GM12878 (cell line): ENCODE measurements around the gene CELSR1.

Experiments used
- BRCA1 ChIP-seq: IDR thresholded peaks from 2 replicates; pipeline ENCODE4 v1.6.1; 2011; ENCODE audit warnings: low read depth, low read length, improper control_type of control experiment
- CTCF ChIP-seq, 3 experiments: IDR thresholded peaks in 2 of 3; conservative IDR thresholded peaks in 1 of 3; 2 replicates each; pipeline ENCODE4 v1.5.1; 2011; ENCODE audit warnings: low read depth in 3 of 3, low read length in 3 of 3, mild to moderate bottlenecking in 3 of 3, control low read depth in 2 of 3, moderate library complexity in 2 of 3, inconsistent platforms in 1 of 3, mixed read lengths in 1 of 3; ENCODE audit not compliant: control insufficient read depth in 2 of 3, insufficient read depth in 1 of 3; ENCODE audit errors: extremely low read depth in 1 of 3
- EZH2 ChIP-seq: IDR thresholded peaks from 2 replicates; pipeline ENCODE4 v1.6.1; 2012; ENCODE audit warnings: low read depth, mild to moderate bottlenecking, control low read depth, inconsistent platforms, low read length, borderline replicate concordance; ENCODE audit not compliant: control insufficient read depth
- GABPA ChIP-seq: IDR thresholded peaks from 2 replicates; pipeline ENCODE4 v1.6.1; 2014; ENCODE audit warnings: antibody characterized with exemption, low read depth, mild to moderate bottlenecking, inconsistent platforms
- POLR2A ChIP-seq: IDR thresholded peaks from 2 replicates; pipeline ENCODE4 v1.6.1; 2011; ENCODE audit warnings: low read depth, mild to moderate bottlenecking, low read length
- PRDM15 ChIP-seq: fragments of 450-650 bp; formaldehyde crosslinking; IDR thresholded peaks from 2 replicates; pipeline ENCODE4 v1.4.0; 2020; ENCODE audit warnings: mild to moderate bottlenecking, moderate library complexity
- SMC3 ChIP-seq: IDR thresholded peaks from 2 replicates; pipeline ENCODE4 v1.6.1; 2011; ENCODE audit warnings: low read length, improper control_type of control experiment, borderline replicate concordance
- TARDBP ChIP-seq: IDR thresholded peaks from 2 replicates; pipeline ENCODE4 v1.6.1; 2016; ENCODE audit warnings: borderline replicate concordance
- ZNF274 ChIP-seq: IDR thresholded peaks from one replicate; pipeline ENCODE4 v1.8.0; 2011; ENCODE audit not compliant: insufficient read length, insufficient read depth

DNA sequence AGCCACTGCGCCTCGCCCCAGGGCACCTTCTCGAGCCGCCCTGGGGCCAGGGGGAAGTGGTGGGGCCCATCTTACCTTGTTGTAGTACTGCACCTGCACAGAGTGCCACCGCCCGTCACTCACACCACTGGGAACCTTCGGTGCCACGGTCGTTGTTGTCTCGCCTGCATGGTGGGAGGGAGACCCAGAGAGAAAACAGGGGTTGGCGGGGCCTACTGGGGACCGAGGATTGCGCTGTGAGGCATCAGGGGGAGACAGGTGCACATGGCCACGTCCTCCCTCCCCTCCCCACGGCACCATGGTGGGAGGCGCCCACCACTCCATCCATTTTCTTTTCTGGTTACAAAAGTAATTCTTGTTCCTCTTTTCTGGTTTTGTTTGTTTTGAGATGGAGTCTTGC, 104.1 kb downstream of the CELSR1 start:
- TF ChIP-seq ZNF274 (no peak), CTCF (IDR thresholded peaks at IDR 0.05 in 2 of 3, conservative IDR thresholded peaks at IDR 0.05 in 1 of 3; ENCODE audit: control insufficient read depth in 2 of 3, extremely low read depth in 1 of 3, insufficient read depth in 1 of 3, low read depth in 3 of 3, low read length in 3 of 3) (no peak), EZH2 (no peak), POLR2A (peak; percentile 50), PRDM15 (CRISPR knock-in tag) (no peak), TARDBP (no peak), GABPA (no peak), SMC3 (no peak), BRCA1 (no peak)
